ENCODE data around the gene THBS1.

THBS1 gene

GRCh38 chr15:39589193-39589814 is 8.4 kb downstream of the THBS1 start:
- peak; percentile 34 for DNase-seq (ENCODE audit: low read depth)

DNA sequence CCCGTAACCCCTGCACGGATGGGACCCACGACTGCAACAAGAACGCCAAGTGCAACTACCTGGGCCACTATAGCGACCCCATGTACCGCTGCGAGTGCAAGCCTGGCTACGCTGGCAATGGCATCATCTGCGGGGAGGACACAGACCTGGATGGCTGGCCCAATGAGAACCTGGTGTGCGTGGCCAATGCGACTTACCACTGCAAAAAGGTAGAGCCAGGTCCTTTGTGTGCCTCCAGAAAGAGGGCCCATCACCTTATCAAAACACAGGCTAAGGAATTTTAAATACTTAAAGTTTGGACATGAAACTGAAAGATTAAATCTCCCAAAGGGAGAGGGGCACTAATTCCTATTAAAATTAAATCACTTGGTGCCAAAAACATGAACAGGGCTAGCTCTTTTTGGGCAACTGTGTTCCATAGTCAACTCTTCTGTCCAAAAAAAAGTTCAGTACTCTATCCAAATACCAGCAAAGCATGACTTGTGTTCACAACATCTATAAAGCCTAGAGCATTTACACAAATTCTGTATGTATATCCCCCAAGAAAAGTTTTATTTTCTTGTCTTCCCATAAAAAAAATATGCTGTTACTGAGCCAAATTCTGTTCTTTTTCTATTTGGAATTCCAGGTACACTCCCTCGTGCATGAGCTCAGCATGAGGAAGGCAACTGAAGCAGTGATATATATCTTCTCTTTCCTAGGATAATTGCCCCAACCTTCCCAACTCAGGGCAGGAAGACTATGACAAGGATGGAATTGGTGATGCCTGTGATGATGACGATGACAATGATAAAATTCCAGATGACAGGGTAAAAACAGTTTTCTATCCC is 9.2 kb downstream of the THBS1 start:
- peak; percentile 35 for DNase-seq (ENCODE audit: low read depth)

DNA sequence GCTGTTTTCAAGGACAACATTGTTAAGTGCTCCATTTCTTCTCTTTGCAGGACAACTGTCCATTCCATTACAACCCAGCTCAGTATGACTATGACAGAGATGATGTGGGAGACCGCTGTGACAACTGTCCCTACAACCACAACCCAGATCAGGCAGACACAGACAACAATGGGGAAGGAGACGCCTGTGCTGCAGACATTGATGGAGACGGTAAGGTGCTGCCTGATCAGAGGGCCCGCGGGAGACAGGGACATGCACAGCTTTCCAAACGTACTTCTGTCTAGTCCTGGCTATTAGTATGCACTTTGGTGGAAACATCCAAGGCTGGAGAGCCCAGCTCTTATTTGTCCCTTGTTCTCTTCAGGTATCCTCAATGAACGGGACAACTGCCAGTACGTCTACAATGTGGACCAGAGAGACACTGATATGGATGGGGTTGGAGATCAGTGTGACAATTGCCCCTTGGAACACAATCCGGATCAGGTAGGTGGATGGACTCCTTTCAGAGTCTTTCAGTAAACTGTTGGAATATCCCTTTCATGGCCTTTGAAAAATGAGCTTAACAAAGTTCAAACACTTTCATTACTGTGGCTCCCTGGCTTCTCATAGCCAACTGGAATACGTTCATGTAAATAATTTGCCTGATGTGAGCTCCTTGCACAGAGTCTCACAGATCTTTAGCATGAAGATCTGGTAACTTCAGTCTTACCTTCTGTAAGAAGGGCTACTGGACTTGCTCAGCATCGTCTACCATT is 10.4 kb downstream of the THBS1 start:
- DNase-seq (ENCODE audit: low read depth): peak; percentile 39

DNA sequence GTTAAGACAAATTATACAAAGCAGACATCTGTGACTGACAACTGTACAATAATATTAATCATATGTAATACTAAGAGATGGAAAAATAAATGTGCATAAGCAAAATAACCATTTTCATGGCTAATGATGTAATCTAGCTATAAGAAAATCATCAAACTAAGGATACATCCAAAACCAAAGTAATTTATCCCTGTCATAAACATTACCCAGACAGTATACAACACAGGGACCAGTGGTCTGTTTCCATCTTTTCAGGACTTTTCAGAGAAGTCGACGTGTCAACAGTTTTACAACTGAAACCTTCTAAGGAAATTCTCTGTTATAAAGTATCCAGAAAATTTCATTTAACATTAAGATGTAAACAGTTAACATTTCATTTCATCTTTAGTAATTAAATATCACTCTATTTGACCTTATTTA is 11.0 kb downstream of the THBS1 start:
- DNase-seq (ENCODE audit: low read depth): peak; percentile 40

DNA sequence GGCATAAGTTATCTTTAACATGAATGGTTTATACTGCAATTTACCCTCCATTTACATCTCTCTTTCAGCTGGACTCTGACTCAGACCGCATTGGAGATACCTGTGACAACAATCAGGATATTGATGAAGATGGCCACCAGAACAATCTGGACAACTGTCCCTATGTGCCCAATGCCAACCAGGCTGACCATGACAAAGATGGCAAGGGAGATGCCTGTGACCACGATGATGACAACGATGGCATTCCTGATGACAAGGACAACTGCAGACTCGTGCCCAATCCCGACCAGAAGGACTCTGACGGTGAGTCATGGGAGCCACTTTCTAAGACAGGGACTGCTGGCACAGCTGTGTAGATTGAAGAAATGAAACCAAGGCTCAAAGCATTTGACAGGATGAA is 11.6 kb downstream of the THBS1 start:
- DNase-seq (ENCODE audit: low read depth): peak; percentile 56

GRCh38 chr15:39593071-39593655 is 12.3 kb downstream of the THBS1 start:
- peak; percentile 37 for DNase-seq (ENCODE audit: low read depth)

GRCh38 chr15:39593656-39594445 is 13.0 kb downstream of the THBS1 start:
- peak; percentile 28 for DNase-seq (ENCODE audit: low read depth)

- peak; percentile 39 for DNase-seq (ENCODE audit: low read depth)
Observed at GRCh38 chr15:39594446-39595337, 13.8 kb downstream of the THBS1 start.

GRCh38 chr15:39595338-39596221 is 14.7 kb downstream of the THBS1 start:
- DNase-seq (ENCODE audit: low read depth): peak; percentile 65

DNA sequence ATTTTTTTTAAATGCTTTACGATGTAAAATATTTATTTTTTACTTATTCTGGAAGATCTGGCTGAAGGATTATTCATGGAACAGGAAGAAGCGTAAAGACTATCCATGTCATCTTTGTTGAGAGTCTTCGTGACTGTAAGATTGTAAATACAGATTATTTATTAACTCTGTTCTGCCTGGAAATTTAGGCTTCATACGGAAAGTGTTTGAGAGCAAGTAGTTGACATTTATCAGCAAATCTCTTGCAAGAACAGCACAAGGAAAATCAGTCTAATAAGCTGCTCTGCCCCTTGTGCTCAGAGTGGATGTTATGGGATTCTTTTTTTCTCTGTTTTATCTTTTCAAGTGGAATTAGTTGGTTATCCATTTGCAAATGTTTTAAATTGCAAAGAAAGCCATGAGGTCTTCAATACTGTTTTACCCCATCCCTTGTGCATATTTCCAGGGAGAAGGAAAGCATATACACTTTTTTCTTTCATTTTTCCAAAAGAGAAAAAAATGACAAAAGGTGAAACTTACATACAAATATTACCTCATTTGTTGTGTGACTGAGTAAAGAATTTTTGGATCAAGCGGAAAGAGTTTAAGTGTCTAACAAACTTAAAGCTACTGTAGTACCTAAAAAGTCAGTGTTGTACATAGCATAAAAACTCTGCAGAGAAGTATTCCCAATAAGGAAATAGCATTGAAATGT is 15.6 kb downstream of the THBS1 start:
- DNase-seq (ENCODE audit: low read depth): peak; percentile 67

DNA sequence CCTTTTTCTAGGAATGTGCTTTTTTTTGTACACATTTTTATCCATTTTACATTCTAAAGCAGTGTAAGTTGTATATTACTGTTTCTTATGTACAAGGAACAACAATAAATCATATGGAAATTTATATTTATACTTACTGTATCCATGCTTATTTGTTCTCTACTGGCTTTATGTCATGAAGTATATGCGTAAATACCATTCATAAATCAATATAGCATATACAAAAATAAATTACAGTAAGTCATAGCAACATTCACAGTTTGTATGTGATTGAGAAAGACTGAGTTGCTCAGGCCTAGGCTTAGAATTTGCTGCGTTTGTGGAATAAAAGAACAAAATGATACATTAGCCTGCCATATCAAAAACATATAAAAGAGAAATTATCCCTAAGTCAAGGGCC is 16.5 kb downstream of the THBS1 start:
- DNase-seq (ENCODE audit: low read depth): peak; percentile 73

- DNase-seq (ENCODE audit: low read depth): peak; percentile 86
Observed at GRCh38 chr15:39597751-39598185, 16.9 kb downstream of the THBS1 start.

DNA sequence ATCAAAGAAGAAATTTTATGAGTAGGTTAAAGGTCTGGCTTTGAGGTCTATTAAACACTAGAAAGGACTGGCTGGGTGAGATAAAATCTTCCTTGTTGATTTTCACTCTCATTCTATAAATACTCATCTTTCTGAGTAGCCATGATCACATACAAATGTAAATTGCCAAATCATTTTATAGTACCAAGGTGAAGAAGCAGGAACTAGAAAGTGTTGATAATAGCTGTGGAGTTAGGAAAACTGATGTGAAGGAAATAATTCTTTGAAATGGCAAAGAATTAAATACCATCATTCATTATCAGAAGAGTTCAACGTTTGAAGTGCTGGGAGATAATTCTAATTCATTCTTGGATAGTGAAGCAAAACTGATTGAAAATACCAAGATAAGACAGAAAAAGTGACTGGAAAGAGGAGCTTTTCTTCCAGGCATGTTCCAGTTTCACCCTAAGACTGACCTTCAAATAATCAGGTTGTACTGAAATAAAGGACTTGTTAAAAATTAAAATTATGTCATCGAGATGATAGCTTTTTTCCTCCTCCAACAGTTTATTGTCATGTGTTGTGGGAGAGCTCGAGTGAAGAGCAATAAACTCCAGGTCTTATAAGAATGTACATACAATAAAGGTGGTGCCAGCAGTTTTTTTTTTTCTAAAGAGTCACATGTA is 17.4 kb downstream of the THBS1 start:
- peak; percentile 65 for DNase-seq (ENCODE audit: low read depth)

DNA sequence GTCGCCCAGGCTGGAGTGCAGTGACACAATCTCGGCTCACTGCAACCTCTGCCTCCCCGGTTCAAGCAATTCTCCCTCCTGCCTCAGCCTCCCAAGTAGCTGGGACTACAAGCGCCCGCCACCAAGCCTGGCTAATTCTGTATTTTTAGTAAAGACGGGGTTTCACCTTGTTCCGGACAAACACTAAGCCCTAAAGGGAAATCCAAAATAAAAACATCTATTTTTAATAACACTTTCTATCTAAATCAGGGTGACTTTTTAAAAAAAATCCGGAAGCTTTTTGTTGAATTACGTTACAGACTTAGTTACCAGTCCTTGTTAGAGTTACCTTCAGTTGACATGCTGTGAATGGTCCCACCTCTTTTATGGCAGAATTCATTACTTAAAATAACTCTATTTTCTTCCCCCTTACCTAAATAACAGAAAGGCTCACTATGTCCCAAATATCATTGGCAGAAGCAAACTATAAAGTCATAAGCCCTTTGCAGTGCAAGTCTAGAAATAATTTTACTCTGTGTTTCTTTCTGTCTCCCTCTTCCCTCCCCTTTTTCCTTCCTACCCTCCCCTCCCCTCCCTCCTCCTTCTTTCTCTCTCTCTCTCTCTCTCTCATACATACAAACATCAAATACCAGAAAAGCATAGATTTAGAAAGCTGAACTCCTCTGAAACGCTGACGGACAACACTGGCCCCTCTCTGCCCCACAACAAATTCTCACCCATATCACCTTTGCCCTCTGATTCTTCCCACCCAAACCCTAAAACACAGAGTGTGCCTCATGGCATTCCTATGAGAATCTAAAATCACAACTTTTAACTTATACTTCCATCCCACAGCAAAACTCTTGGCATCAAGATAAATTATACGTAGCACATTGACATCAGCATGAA is 18.3 kb downstream of the THBS1 start:
- DNase-seq (ENCODE audit: low read depth): peak; percentile 40

GRCh38 chr15:39599871-39600270 is 19.0 kb downstream of the THBS1 start:
- DNase-seq (ENCODE audit: low read depth): peak; percentile 27

- no peak for DNase-seq (ENCODE audit: low read depth)
Observed at GRCh38 chr15:39602143-39602542, 21.3 kb downstream of the THBS1 start.

GRCh38 chr15:39605146-39605545 is 24.3 kb downstream of the THBS1 start:
- DNase-seq (ENCODE audit: low read depth): peak; percentile 31

All from GM04503 (cell line).